Liver (tissue), 9 donors: ENCODE data around the gene INO80B. TPM values are rescaled to one million over a fixed set of nuclear protein-coding genes. Genes with fewer than 3 reads are reported as not detected.

Experiments
- DNase-seq: peaks from one replicate; pipeline ENCODE4 v3.0.0-alpha.2; 2017; ENCODE audit warnings: low spot score
- H3K27ac ChIP-seq, 2 donors: one replicate each; pipeline ENCODE4 v1.7.0; 2013; ENCODE audit warnings: inconsistent platforms in 2 of 2, low read length in 2 of 2, control low read depth in 1 of 2, low read depth in 1 of 2, mild to moderate bottlenecking in 1 of 2
- H3K27me3 ChIP-seq, 4 donors: one replicate each; pipeline versions ENCODE4 v1.6.1 to v1.7.0; 2013; ENCODE audit warnings: low read length in 3 of 4, inconsistent platforms in 1 of 4, mild to moderate bottlenecking in 1 of 4, moderate library complexity in 1 of 4; ENCODE audit not compliant: control insufficient read depth in 4 of 4, insufficient read depth in 4 of 4
- H3K36me3 ChIP-seq, 4 donors: one replicate each; pipeline versions ENCODE4 v1.6.1 to v1.7.0; 2013; ENCODE audit warnings: low read length in 3 of 4, mild to moderate bottlenecking in 3 of 4, low read depth in 1 of 4, moderate library complexity in 1 of 4; ENCODE audit not compliant: control insufficient read depth in 4 of 4, insufficient read depth in 3 of 4
- H3K4me1 ChIP-seq, 4 donors: one replicate each; pipeline versions ENCODE4 v1.6.1 to v1.7.0; 2013; ENCODE audit warnings: low read length in 3 of 4, mild to moderate bottlenecking in 3 of 4, moderate library complexity in 1 of 4; ENCODE audit not compliant: control insufficient read depth in 4 of 4, insufficient read depth in 4 of 4
- H3K4me3 ChIP-seq, 3 donors: one replicate each; pipeline versions ENCODE4 v1.6.1 to v1.7.0; 2013; ENCODE audit warnings: low read length in 3 of 3, control low read depth in 1 of 3, low read depth in 1 of 3, mild to moderate bottlenecking in 1 of 3
- H3K9ac ChIP-seq, 2 donors: one replicate each; pipeline ENCODE4 v1.7.0; 2013; ENCODE audit warnings: low read length in 2 of 2, mild to moderate bottlenecking in 2 of 2, moderate library complexity in 2 of 2, control low read depth in 1 of 2, low read depth in 1 of 2
- H3K9me3 ChIP-seq, 4 donors: one replicate each; pipeline versions ENCODE4 v1.6.1 to v1.7.0; 2013; ENCODE audit warnings: low read length in 3 of 4; ENCODE audit not compliant: control insufficient read depth in 4 of 4
- EGR1 ChIP-seq, 2 donors: IDR thresholded peaks; 2 replicates each; pipeline ENCODE4 v1.6.1; 2016 to 2018; ENCODE audit warnings: antibody characterized with exemption in 2 of 2, low read depth in 2 of 2
- FOXA1 ChIP-seq: IDR thresholded peaks from 2 replicates; pipeline ENCODE4 v1.6.1; 2016; ENCODE audit warnings: antibody characterized with exemption
- FOXA2 ChIP-seq: IDR thresholded peaks from 2 replicates; pipeline ENCODE4 v1.6.1; 2016; ENCODE audit warnings: antibody characterized with exemption
- GABPA ChIP-seq, 2 donors: IDR thresholded peaks in 1 of 2; conservative IDR thresholded peaks in 1 of 2; 2 replicates each; pipeline ENCODE4 v1.6.1; 2016; ENCODE audit warnings: antibody characterized with exemption in 2 of 2, mild to moderate bottlenecking in 1 of 2, moderate library complexity in 1 of 2
- HNF4A ChIP-seq, 2 donors: conservative IDR thresholded peaks; 2 replicates each; pipeline ENCODE4 v1.6.1; 2016; ENCODE audit warnings: antibody characterized with exemption in 2 of 2, mild to moderate bottlenecking in 2 of 2
- HNF4G ChIP-seq: IDR thresholded peaks from 2 replicates; pipeline ENCODE4 v1.6.1; 2016; ENCODE audit warnings: antibody characterized with exemption
- JUND ChIP-seq, 2 donors: IDR thresholded peaks; 2 replicates each; pipeline ENCODE4 v1.6.1; 2016; ENCODE audit warnings: antibody characterized with exemption in 2 of 2
- NR2F2 ChIP-seq: IDR thresholded peaks from 2 replicates; pipeline ENCODE4 v1.6.1; 2016; ENCODE audit warnings: antibody characterized with exemption
- RAD21 ChIP-seq, 2 donors: IDR thresholded peaks; 2 replicates each; pipeline ENCODE4 v1.6.1; 2016; ENCODE audit warnings: antibody characterized with exemption in 2 of 2, mild to moderate bottlenecking in 2 of 2
- RXRA ChIP-seq, 2 donors: IDR thresholded peaks; 2 replicates each; pipeline ENCODE4 v1.6.1; 2017 to 2018; ENCODE audit warnings: antibody characterized with exemption in 2 of 2, mild to moderate bottlenecking in 1 of 2
- SP1 ChIP-seq: IDR thresholded peaks from 2 replicates; pipeline ENCODE4 v1.6.1; 2018; ENCODE audit warnings: antibody characterized with exemption, mild to moderate bottlenecking
- TAF1 ChIP-seq: conservative IDR thresholded peaks from 2 replicates; pipeline ENCODE4 v1.6.1; 2016; ENCODE audit warnings: antibody characterized with exemption, mild to moderate bottlenecking
- YY1 ChIP-seq: IDR thresholded peaks from 2 replicates; pipeline ENCODE4 v1.6.1; 2016; ENCODE audit warnings: antibody characterized with exemption, mild to moderate bottlenecking
- WGBS: extraction: QIAGEN DNeasy Blood & Tissue Kit; methylation state at CpG from one replicate; pipeline ENCODE4 v1.1.7; 2013; 5-methylcytosine and 5-hydroxymethylcytosine counted together
- polyA plus RNA-seq, 2 donors: library from polyadenylated mRNA; stranded (reverse) in 1 of 2; unstranded in 1 of 2; fragments of 200-250 nt in 1 of 2; fragments of >200 nt in 1 of 2; fragmentation: Nextera tagmentation in 1 of 2; extraction: Ambion mirVana in 1 of 2; gene quantifications; one replicate each; pipeline versions ENCODE4 v1.2.1 to v1.2.3, GENCODE V29; 2013 to 2015
- total RNA-seq, 2 donors: library from RNA; depleted of rRNA; stranded (reverse); fragments of >200 nt; gene quantifications; one replicate each; pipeline ENCODE4 v1.2.3, GENCODE V29; 2014
- TF ChIP-seq, protein P1 (sequence below): IDR thresholded peaks from 2 replicates; pipeline ENCODE4 v1.6.1; 2016; ENCODE audit warnings: antibody characterized with exemption, mild to moderate bottlenecking
- TF ChIP-seq, protein P2 (sequence below): IDR thresholded peaks from 2 replicates; pipeline ENCODE4 v1.6.1; 2016; ENCODE audit warnings: antibody characterized with exemption
- TF ChIP-seq, protein P3 (sequence below): IDR thresholded peaks from 2 replicates; pipeline ENCODE4 v1.6.1; 2016; ENCODE audit warnings: antibody characterized with exemption
- TF ChIP-seq, protein P4 (sequence below): fragments of 150-350 bp; IDR thresholded peaks from 2 replicates; pipeline ENCODE4 v1.5.1; 2017; ENCODE audit warnings: improper control_type of control experiment, low read depth, low read length; ENCODE audit not compliant: missing input control
- TF ChIP-seq, protein P5 (sequence below): IDR thresholded peaks from 2 replicates; pipeline ENCODE4 v1.6.1; 2016; ENCODE audit warnings: antibody characterized with exemption
- donor health status: healthy.
- donor health status: healthy.
- donor health status: healthy.
- donor health status: healthy.
- donor health status: healthy.

The INO80B gene
- total and polyA plus RNA-seq, 4 donors, result 2.7 to 14.8 (median 10.5) TPM

DNA sequence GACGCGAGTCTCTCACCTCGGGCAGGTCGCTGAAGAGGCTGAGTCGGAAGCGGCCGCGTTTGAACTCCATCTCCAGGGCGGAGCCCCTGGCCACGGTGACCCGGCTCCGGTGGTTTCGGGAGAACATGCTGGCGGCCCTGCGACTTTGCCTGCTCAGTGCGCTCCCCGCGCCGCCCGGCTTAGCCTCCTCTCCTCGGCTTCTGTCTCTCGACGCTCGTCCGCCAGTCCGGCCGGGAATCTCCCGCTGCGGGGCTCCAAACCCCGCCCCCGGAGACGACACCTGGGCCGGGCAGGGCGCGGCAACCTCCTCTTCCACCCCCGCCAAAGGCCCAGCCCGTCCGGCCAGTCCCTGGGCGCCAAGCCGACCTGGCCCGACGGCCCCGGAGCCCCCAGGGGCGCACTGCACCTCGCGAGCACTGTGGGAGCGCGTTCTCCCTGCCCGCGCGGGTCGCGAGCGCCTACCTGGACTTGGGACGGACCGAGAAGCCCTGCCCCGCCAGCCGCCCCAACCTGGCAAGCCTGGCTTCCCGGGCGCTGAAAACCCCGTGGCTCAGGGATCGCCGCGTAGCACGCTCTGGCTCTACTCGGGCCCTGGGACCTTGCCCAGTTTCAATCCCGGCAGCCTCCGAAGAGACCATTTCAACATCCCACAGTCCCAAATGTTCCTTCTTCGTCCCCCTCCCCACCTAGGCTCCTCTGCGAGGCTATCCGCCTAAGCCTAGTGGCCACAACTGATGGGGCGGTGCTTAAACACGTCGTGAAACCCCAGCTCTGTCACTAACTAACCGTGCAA, 13.0 kb upstream of the INO80B start, which contains the start of gene RTKN:
Gene RTKN, minus strand, starts transcription at position 248 of the 793 bp plus-strand sequence. Its CDS starts 121 bp downstream, at position 127.
- Histone ChIP-seq H3K27ac (peak within 1 kb of the TSS; percentile 92 to 95), H3K9ac (peak within 1 kb of the TSS; percentile 57 to 71), H3K4me1 (peaks cover 22 to 64% (median 55%) of the 10 kb centered on the region in 4 donors), H3K9me3 (no peaks in the 10 kb centered on the region), H3K27me3 (no peaks in the 10 kb centered on the region), H3K36me3 (no peaks in the 10 kb centered on the region), H3K4me3 (peak within 1 kb of the TSS; percentile 79 to 88 (median 80))
- WGBS, result 11% methylated on average over 75 of the region's 75 CpGs
- peak; percentile 62 for DNase-seq
- TF ChIP-seq FOXA1 (no peak), JUND (IDR thresholded peaks at IDR 0.05) (peak in 1 of 2 donors; percentile 39), RXRA (IDR thresholded peaks at IDR 0.05) (peak; percentile 46 to 58), GABPA (IDR thresholded peaks at IDR 0.05 in 1 of 2, conservative IDR thresholded peaks at IDR 0.05 in 1 of 2) (peak in 1 of 2 donors; percentile 6), FOXA2 (no peak), RAD21 (IDR thresholded peaks at IDR 0.05) (peak in 1 of 2 donors; percentile 44), NR2F2 (no peak), YY1 (peak; percentile 58), SP1 (peak; percentile 80), EGR1 (IDR thresholded peaks at IDR 0.05; ENCODE audit: low read depth in 2 of 2) (peak; percentile 53 to 72), TAF1 (peak; percentile 91), HNF4A (conservative IDR thresholded peaks at IDR 0.05) (peak in 1 of 2 donors; percentile 45), HNF4G (no peak)
- TF ChIP-seq, protein P1, sequence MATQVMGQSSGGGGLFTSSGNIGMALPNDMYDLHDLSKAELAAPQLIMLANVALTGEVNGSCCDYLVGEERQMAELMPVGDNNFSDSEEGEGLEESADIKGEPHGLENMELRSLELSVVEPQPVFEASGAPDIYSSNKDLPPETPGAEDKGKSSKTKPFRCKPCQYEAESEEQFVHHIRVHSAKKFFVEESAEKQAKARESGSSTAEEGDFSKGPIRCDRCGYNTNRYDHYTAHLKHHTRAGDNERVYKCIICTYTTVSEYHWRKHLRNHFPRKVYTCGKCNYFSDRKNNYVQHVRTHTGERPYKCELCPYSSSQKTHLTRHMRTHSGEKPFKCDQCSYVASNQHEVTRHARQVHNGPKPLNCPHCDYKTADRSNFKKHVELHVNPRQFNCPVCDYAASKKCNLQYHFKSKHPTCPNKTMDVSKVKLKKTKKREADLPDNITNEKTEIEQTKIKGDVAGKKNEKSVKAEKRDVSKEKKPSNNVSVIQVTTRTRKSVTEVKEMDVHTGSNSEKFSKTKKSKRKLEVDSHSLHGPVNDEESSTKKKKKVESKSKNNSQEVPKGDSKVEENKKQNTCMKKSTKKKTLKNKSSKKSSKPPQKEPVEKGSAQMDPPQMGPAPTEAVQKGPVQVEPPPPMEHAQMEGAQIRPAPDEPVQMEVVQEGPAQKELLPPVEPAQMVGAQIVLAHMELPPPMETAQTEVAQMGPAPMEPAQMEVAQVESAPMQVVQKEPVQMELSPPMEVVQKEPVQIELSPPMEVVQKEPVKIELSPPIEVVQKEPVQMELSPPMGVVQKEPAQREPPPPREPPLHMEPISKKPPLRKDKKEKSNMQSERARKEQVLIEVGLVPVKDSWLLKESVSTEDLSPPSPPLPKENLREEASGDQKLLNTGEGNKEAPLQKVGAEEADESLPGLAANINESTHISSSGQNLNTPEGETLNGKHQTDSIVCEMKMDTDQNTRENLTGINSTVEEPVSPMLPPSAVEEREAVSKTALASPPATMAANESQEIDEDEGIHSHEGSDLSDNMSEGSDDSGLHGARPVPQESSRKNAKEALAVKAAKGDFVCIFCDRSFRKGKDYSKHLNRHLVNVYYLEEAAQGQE, result peak; percentile 80
- TF ChIP-seq, protein P2, sequence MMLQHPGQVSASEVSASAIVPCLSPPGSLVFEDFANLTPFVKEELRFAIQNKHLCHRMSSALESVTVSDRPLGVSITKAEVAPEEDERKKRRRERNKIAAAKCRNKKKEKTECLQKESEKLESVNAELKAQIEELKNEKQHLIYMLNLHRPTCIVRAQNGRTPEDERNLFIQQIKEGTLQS, result no peak
- TF ChIP-seq, protein P3, sequence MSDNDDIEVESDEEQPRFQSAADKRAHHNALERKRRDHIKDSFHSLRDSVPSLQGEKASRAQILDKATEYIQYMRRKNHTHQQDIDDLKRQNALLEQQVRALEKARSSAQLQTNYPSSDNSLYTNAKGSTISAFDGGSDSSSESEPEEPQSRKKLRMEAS, result no peak
- TF ChIP-seq, protein P4, sequence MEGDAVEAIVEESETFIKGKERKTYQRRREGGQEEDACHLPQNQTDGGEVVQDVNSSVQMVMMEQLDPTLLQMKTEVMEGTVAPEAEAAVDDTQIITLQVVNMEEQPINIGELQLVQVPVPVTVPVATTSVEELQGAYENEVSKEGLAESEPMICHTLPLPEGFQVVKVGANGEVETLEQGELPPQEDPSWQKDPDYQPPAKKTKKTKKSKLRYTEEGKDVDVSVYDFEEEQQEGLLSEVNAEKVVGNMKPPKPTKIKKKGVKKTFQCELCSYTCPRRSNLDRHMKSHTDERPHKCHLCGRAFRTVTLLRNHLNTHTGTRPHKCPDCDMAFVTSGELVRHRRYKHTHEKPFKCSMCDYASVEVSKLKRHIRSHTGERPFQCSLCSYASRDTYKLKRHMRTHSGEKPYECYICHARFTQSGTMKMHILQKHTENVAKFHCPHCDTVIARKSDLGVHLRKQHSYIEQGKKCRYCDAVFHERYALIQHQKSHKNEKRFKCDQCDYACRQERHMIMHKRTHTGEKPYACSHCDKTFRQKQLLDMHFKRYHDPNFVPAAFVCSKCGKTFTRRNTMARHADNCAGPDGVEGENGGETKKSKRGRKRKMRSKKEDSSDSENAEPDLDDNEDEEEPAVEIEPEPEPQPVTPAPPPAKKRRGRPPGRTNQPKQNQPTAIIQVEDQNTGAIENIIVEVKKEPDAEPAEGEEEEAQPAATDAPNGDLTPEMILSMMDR, result peak; percentile 19
- TF ChIP-seq, protein P5, sequence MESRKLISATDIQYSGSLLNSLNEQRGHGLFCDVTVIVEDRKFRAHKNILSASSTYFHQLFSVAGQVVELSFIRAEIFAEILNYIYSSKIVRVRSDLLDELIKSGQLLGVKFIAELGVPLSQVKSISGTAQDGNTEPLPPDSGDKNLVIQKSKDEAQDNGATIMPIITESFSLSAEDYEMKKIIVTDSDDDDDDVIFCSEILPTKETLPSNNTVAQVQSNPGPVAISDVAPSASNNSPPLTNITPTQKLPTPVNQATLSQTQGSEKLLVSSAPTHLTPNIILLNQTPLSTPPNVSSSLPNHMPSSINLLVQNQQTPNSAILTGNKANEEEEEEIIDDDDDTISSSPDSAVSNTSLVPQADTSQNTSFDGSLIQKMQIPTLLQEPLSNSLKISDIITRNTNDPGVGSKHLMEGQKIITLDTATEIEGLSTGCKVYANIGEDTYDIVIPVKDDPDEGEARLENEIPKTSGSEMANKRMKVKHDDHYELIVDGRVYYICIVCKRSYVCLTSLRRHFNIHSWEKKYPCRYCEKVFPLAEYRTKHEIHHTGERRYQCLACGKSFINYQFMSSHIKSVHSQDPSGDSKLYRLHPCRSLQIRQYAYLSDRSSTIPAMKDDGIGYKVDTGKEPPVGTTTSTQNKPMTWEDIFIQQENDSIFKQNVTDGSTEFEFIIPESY, result no peak
